GM18867 (cell line): ENCODE measurements around the gene CGB5.
"Not testable (repeated sequence)": the region's sequence is repeated elsewhere in the genome, so short reads cannot be mapped to it uniquely, and the experiment has no call there.

ENCODE experiments used
- ATAC-seq: cut with Tn5 transposase; IDR thresholded peaks from one replicate; pipeline ENCODE4 v1.9.1; 2021; ENCODE audit warnings: mild to moderate bottlenecking, moderate library complexity; ENCODE audit not compliant: unreplicated experiment

Gene CGB5

GRCh38 chr19:49020931-49021895 lies 22.4 kb upstream of the CGB5 start:
- ATAC-seq = no peak

- ATAC-seq = no peak
Measured at GRCh38 chr19:49022116-49022515, 21.5 kb upstream of the CGB5 start.

DNA sequence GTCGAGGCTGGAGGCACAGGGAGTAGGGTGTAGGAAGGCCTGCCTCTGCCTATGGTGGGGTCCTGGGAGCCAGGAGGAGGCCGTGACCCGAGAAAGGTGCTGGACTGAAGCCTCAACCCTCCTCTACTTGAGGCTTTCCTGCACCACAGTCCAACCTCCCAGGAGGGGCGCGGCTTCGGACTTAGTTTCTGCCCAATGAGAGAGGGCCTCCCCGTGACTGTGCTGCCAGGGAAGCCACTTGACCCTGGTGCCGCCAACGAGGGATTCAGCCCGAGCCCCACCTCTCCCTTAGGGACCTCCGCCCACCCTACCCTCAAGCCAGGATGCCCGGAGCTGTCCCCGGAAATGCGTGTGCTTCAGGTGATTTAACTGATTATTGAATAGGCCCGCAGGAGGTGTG lies 19.4 kb upstream of the CGB5 start, which contains the start of gene CGB3:
Gene CGB3 (minus strand): TSS at position 101 of the 400 bp plus-strand sequence. CDS start 362 bp downstream, outside the sequence.
- not testable (repeated sequence) for ATAC-seq

DNA sequence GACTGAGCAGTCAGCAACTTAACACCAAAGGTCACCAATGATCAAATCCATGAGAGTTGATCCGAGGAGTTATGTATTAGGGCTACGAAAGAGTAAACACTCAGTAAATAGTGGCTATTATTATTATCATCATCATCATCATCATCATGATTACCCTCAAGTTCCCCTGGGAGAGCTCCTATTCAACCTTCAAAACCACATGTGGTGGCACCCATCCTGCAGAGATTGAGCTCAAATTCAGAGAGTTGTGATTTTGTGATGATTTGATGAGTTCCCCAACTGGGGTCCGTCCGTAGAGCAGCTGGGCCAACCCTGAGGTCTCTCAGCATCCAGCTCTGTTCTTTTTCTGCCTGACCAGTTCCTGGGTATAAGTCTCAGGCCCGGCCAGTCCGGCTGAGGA lies 18.6 kb upstream of the CGB5 start:
- ATAC-seq = not testable (repeated sequence)

GRCh38 chr19:49025599-49025998 lies 18.0 kb upstream of the CGB5 start:
- ATAC-seq = not testable (repeated sequence)

GRCh38 chr19:49028686-49029085 lies 15.0 kb upstream of the CGB5 start:
- ATAC-seq = not testable (repeated sequence)

GRCh38 chr19:49029749-49030148 lies 13.9 kb upstream of the CGB5 start:
- not testable (repeated sequence) for ATAC-seq

DNA sequence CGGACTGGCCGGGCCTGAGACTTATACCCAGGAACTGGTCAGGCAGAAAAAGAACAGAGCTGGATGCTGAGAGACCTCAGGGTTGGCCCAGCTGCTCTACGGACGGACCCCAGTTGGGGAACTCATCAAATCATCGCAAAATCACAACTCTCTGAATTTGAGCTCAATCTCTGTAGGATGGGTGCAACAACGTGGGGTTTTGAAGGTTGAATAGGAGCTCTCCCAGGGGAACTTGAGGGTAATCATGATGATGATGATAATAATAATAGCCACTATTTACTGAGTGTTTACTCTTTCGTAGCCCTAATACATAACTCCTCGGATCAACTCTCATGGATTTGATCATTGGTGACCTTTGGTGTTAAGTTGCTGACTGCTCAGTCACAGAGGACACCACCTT lies 13.3 kb upstream of the CGB5 start:
- not testable (repeated sequence) for ATAC-seq

DNA sequence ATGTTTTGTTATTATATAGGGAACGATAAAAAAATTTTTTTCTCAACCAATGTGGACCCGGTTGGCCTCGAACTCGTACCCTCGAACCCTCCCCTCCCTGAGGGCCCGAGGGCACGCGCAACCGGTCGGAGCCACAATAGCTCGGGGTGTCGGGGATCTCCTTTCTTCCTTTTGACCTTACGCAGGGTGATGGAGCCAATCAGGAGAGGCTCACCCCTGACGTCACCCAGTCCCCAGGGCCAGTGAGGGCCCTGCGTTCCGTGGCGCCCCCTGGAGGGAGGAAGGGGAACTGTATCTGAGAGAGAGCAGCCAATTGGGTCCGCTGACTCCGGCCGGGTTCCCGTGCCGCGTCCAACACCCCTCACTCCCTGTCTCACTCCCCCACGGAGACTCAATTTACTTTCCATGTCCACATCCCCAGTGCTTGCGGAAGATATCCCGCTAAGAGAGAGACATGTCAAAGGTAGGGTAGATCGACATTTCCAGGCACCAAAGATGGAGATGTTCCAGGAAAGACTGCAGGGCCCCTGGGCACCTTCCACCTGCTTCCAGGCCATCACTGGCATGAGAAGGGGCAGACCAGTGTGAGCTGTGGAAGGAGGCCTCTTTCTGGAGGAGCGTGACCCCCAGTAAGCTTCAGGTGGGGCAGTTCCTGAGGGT lies 11.9 kb upstream of the CGB5 start, which contains the start of gene CGB2:
Gene CGB2 (plus strand): TSS at position 249 of the 660 bp plus-strand sequence. CDS start 206 bp downstream, at position 455.
- ATAC-seq = not testable (repeated sequence)

GRCh38 chr19:49036815-49037214 lies 6.8 kb upstream of the CGB5 start, which contains the start of gene CGB1:
CGB1 (minus strand) TSS chr19:49036895; CDS start chr19:49036711, 184 bp downstream.
- not testable (repeated sequence) for ATAC-seq

DNA sequence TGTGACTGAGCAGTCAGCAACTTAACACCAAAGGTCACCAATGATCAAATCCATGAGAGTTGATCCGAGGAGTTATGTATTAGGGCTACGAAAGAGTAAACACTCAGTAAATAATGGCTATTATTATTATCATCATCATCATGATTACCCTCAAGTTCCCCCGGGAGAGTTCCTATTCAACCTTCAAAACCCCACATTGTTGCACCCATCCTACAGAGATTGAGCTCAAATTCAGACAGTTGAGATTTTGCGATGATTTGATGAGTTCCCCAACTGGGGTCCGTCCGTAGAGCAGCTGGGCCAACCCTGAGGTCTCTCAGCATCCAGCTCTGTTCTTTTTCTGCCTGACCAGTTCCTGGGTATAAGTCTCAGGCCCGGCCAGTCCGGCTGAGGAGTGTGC lies 5.5 kb upstream of the CGB5 start:
- ATAC-seq = not testable (repeated sequence)

GRCh38 chr19:49038557-49039276 lies 4.9 kb upstream of the CGB5 start:
- ATAC-seq = not testable (repeated sequence)

DNA sequence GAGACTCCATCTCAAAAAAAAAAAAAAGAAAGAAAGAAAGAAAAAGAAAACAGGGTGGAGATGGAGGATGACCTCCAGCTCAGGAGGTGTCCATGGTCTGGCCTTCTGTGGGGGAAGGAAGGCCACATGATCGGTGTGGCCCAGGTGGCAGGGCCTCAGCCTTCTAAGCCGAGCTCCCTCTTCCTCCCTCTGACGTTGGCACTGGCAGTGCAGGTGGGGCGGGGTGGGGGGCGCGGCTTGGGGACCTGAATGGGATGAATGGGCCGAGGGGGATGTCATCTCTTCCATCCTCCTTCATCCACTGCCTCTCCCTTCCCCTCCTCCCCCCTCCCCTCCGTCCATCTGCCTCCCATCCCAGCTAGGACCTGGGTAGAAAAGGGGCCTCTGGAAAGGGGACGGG lies 3.9 kb upstream of the CGB5 start:
- ATAC-seq = not testable (repeated sequence)

- no peak for ATAC-seq
Measured at GRCh38 chr19:49042177-49042576, 1.5 kb upstream of the CGB5 start.

DNA sequence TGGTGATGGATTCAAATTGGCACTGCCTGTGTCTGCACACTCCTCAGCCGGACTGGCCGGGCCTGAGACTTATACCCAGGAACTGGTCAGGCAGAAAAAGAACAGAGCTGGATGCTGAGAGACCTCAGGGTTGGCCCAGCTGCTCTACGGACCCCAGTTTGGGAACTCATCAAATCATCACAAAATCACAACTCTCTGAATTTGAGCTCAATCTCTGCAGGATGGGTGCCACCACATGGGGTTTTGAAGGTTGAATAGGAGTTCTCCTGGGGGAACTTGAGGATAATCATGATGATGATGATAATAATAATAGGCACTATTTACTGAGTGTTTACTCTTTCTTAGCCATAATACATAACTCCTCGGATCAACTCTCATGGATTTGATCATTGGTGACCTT lies 982 bp upstream of the CGB5 start:
- not testable (repeated sequence) for ATAC-seq

- not testable (repeated sequence) for ATAC-seq
Measured at GRCh38 chr19:49049011-49049410, 5.4 kb downstream of the CGB5 start, which contains the start of gene CGB8. CGB8 (minus strand) TSS chr19:49049111; CDS start chr19:49048739, 372 bp downstream.

DNA sequence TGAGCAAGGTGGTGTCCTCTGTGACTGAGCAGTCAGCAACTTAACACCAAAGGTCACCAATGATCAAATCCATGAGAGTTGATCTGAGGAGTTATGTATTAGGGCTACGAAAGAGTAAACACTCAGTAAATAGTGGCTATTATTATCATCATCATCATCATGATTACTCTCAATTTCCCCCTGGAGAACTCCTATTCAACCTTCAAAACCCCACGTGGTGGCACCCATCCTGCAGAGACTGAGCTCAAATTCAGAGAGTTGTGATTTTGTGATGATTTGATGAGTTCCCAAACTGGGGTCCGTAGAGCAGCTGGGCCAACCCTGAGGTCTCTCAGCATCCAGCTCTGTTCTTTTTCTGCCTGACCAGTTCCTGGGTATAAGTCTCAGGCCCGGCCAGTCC lies 6.2 kb downstream of the CGB5 start:
- ATAC-seq = not testable (repeated sequence)

- ATAC-seq = not testable (repeated sequence)
Measured at GRCh38 chr19:49050376-49051033, 6.9 kb downstream of the CGB5 start.

GRCh38 chr19:49056101-49056901 lies 12.7 kb downstream of the CGB5 start:
- ATAC-seq = peak; percentile 44
